Mammary epithelial cell (primary cell): ENCODE results near the gene LBHD2.

Experiments used
- CTCF ChIP-seq, 2 donors: IDR thresholded peaks in 1 of 2; conservative IDR thresholded peaks in 1 of 2; 2 replicates each; pipeline ENCODE4 v1.5.1; 2011 to 2012; ENCODE audit warnings: inconsistent platforms in 2 of 2, low read length in 2 of 2, mild to moderate bottlenecking in 2 of 2, control low read depth in 1 of 2, low read depth in 1 of 2; ENCODE audit not compliant: insufficient read depth in 1 of 2; ENCODE audit errors: extremely low read depth in 1 of 2
- EZH2 ChIP-seq: IDR thresholded peaks from 2 replicates; pipeline ENCODE4 v1.6.1; 2012; ENCODE audit warnings: low read length, inconsistent platforms, borderline replicate concordance

- TF ChIP-seq CTCF (conservative IDR thresholded peaks at IDR 0.05 in 1 of 2, IDR thresholded peaks at IDR 0.05 in 1 of 2; ENCODE audit: extremely low read depth in 1 of 2, insufficient read depth in 1 of 2, low read depth in 1 of 2, low read length in 2 of 2) (no peak), EZH2 (no peak)
These were observed 11.3 kb downstream of the LBHD2 start for GRCh38 chr14:103095210-103095778.
